Endothelial cell of umbilical vein (primary cell): ENCODE results near the gene DIAPH2. TPM values are rescaled to one million over a fixed set of nuclear protein-coding genes. Genes with fewer than 3 reads are reported as not detected.

Source experiments
- BruUV-seq: library from RNA; stranded (reverse); fragments of 400-500 nt; replicated peaks from 2 replicates; lab custom pipeline; 2021; lab: Mats Ljungman, UMichigan
- CTCF ChIA-PET: fragments of 300-600, 350-600 bp; sonication (Branson Sonifier 250); formaldehyde crosslinking; loops from one replicate; lab custom pipeline; 2021; ENCODE audit warnings: antibody characterized with exemption, inconsistent platforms; lab: Charles Lee
- POLR2A ChIA-PET: fragments of 300-600, 350-600 bp; sonication (Branson Sonifier 250); formaldehyde crosslinking; loops from one replicate; lab custom pipeline; 2021; ENCODE audit warnings: antibody characterized with exemption, inconsistent platforms; lab: Charles Lee
- DNase-seq: peaks from one replicate; pipeline ENCODE4 v3.0.0-alpha.2; 2011; ENCODE audit warnings: low read depth, low spot score
- FAIRE-seq: peaks from 2 replicates; lab custom pipeline; 2011; peaks lifted over from hg19 to GRCh38; lab: Jason Lieb, UNC
- H2AFZ ChIP-seq: 2 replicates; pipeline ENCODE4 v1.6.0; 2012; ENCODE audit warnings: low read depth, low read length, control low read depth, inconsistent platforms
- H3K27ac ChIP-seq: 2 replicates; pipeline ENCODE4 v1.5.1; 2011; ENCODE audit warnings: low read depth, mild to moderate bottlenecking, control low read depth, low read length, moderate library complexity; ENCODE audit not compliant: insufficient read depth
- H3K27me3 ChIP-seq, 2 experiments: 2 replicates each; pipeline versions ENCODE4 v1.6.0 to v1.6.1; 2011; ENCODE audit warnings: low read length in 2 of 2, mixed read lengths in 1 of 2; ENCODE audit not compliant: control insufficient read depth in 2 of 2, insufficient read depth in 2 of 2
- H3K36me3 ChIP-seq, 2 experiments: 2 replicates in 1 of 2; 3 replicates in 1 of 2; pipeline ENCODE4 v1.5.1; 2011; ENCODE audit warnings: low read length in 2 of 2, mild to moderate bottlenecking in 1 of 2, moderate library complexity in 1 of 2; ENCODE audit not compliant: control insufficient read depth in 2 of 2, insufficient read depth in 2 of 2; ENCODE audit errors: extremely low read depth in 1 of 2
- H3K4me1 ChIP-seq: 3 replicates; pipeline ENCODE4 v1.5.1; 2011; ENCODE audit warnings: mild to moderate bottlenecking, low read length; ENCODE audit not compliant: control insufficient read depth, insufficient read depth; ENCODE audit errors: extremely low read depth
- H3K4me2 ChIP-seq: 2 replicates; pipeline ENCODE4 v1.6.1; 2011; ENCODE audit warnings: low read length, control low read depth, mixed read lengths; ENCODE audit not compliant: insufficient read depth
- H3K4me3 ChIP-seq, 3 experiments: fragments of 200-600 bp in 1 of 3; sonication (generic), shearing (Covaris generic) in 1 of 3; replicated peaks in 1 of 3; 2 replicates each; pipeline ENCODE4 v1.5.1; 2011 to 2016; ENCODE audit warnings: control low read depth in 3 of 3, low read length in 3 of 3, mild to moderate bottlenecking in 2 of 3, inconsistent platforms in 1 of 3, low read depth in 1 of 3, moderate library complexity in 1 of 3; ENCODE audit not compliant: insufficient read depth in 1 of 3
- H3K79me2 ChIP-seq: 2 replicates; pipeline ENCODE4 v1.6.0; 2012; ENCODE audit warnings: low read length, inconsistent platforms; ENCODE audit not compliant: control insufficient read depth, insufficient read depth
- H3K9ac ChIP-seq: replicated peaks from 2 replicates; pipeline ENCODE3; 2011; ENCODE audit warnings: low read length, control low read depth; ENCODE audit not compliant: insufficient read depth; ENCODE audit errors: extremely low read depth
- H3K9me1 ChIP-seq: replicated peaks from 3 replicates; pipeline ENCODE4 v1.6.0; 2011; ENCODE audit warnings: mild to moderate bottlenecking, low read length; ENCODE audit not compliant: control insufficient read depth, insufficient read depth; ENCODE audit errors: extremely low read depth
- H3K9me3 ChIP-seq: replicated peaks from 2 replicates; pipeline ENCODE4 v1.5.1; 2012; ENCODE audit warnings: low read length, inconsistent platforms; ENCODE audit not compliant: control insufficient read depth, insufficient read depth
- H4K20me1 ChIP-seq: replicated peaks from 2 replicates; pipeline ENCODE3; 2011; ENCODE audit warnings: mild to moderate bottlenecking, low read length; ENCODE audit not compliant: control insufficient read depth, insufficient read depth; ENCODE audit errors: extremely low read depth
- CTCF ChIP-seq, 2 donors: IDR thresholded peaks; 1 replicate in 1 of 2; 2 replicates in 1 of 2; pipeline ENCODE4 v1.5.1; 2011; ENCODE audit warnings: low read length in 2 of 2, mild to moderate bottlenecking in 2 of 2, moderate library complexity in 2 of 2, control low read depth in 1 of 2, inconsistent platforms in 1 of 2, low read depth in 1 of 2; ENCODE audit not compliant: insufficient read depth in 1 of 2; ENCODE audit errors: extremely low read depth in 1 of 2
- EZH2 ChIP-seq: IDR thresholded peaks from 2 replicates; pipeline ENCODE4 v1.6.1; 2012; ENCODE audit warnings: borderline replicate concordance, low read depth, mild to moderate bottlenecking, moderate library complexity, low read length, inconsistent platforms; ENCODE audit not compliant: severe bottlenecking
- FOS ChIP-seq: IDR thresholded peaks from 2 replicates; pipeline ENCODE4 v1.6.1; 2011; ENCODE audit warnings: mild to moderate bottlenecking, low read length, moderate library complexity, borderline replicate concordance; ENCODE audit not compliant: insufficient read depth
- GATA2 ChIP-seq: IDR thresholded peaks from 2 replicates; pipeline ENCODE4 v1.7.0; 2011; ENCODE audit warnings: low read depth, mild to moderate bottlenecking, moderate library complexity, mixed read lengths, low read length; ENCODE audit not compliant: insufficient read length, insufficient read depth
- JUN ChIP-seq: IDR thresholded peaks from 2 replicates; pipeline ENCODE4 v1.6.1; 2011; ENCODE audit warnings: borderline replicate concordance, low read depth; ENCODE audit not compliant: insufficient read length, insufficient read depth
- MAX ChIP-seq: IDR thresholded peaks from 2 replicates; pipeline ENCODE4 v1.6.1; 2011; ENCODE audit not compliant: insufficient read depth, insufficient read length
- MYC ChIP-seq: IDR thresholded peaks from one replicate; pipeline ENCODE4 v1.6.1; 2011; ENCODE audit warnings: mild to moderate bottlenecking, low read depth, low read length
- POLR2A ChIP-seq: IDR thresholded peaks from 2 replicates; pipeline ENCODE4 v1.6.1; 2012; ENCODE audit warnings: low read depth, mild to moderate bottlenecking, control low read depth, low read length
- POLR2AphosphoS5 ChIP-seq: IDR thresholded peaks from 2 replicates; pipeline ENCODE4 v1.6.1; 2012; ENCODE audit warnings: low read depth, mild to moderate bottlenecking, control low read depth, low read length, moderate library complexity; ENCODE audit not compliant: insufficient read depth
- dilution Hi-C: fragments of 300-500 bp; cut with MboI; formaldehyde crosslinking; loops from one replicate; pipeline ENCODE4 v1.15.0; 2019; ENCODE audit warnings: low sequenced_read_pairs; ENCODE audit not compliant: extremely low pct_ligation_motif_present
- intact Hi-C: fragments of 100-400 bp; cut with micrococcal nuclease; formaldehyde crosslinking; loops from one replicate; pipeline ENCODE4 v1.10.0; 2022
- polyA plus RNA-seq, 4 experiments: library from polyadenylated mRNA; depleted of rRNA in 3 of 4; stranded (reverse) in 3 of 4; unstranded in 1 of 4; fragments of >200 nt; gene quantifications; 2 replicates each; pipeline versions ENCODE4 v1.2.1 to v1.2.3, GENCODE V29; 2011 to 2012; ENCODE audit warnings: missing spikeins in 1 of 4
- total RNA-seq: library from RNA; stranded (reverse); gene quantifications from 2 replicates; pipeline ENCODE4 v1.2.3, GENCODE V29; 2021

Gene DIAPH2
- total and polyA plus RNA-seq, 2 donors (not counting 3 experiments of a cell fraction or from before 2014, with no cell fraction given): 3.0 to 30.0 TPM

- Histone ChIP-seq H3K4me1 (no peaks in the 10 kb centered on the region), H3K9ac (no peak overlapping the region), H3K9me3 (no peaks in the 10 kb centered on the region), H3K36me3 (no peaks in the 10 kb centered on the region), H3K4me2 (no peak overlapping the region), H4K20me1 (no peaks in the 10 kb centered on the region), H3K27ac (no peak overlapping the region), H3K79me2 (no peaks in the 10 kb centered on the region), H3K9me1 (no peaks in the 10 kb centered on the region), H3K27me3 (no peaks in the 10 kb centered on the region), H2AFZ (no peak overlapping the region), H3K4me3 (no peak overlapping the region)
- no peak for DNase-seq
- FAIRE-seq: no peak
- intact Hi-C loops: loop anchor here (10.0 kb wide), 1 partner anchor 294 kb away; no protein-coding TSS in a partner anchor
- ChIA-PET POLR2A (no interaction called here), CTCF (no interaction called here)
- no TSS peak for BruUV-seq
- TF ChIP-seq GATA2 (no peak), CTCF (IDR thresholded peaks at IDR 0.05; ENCODE audit: extremely low read depth in 1 of 2, insufficient read depth in 1 of 2, low read depth in 1 of 2, low read length in 2 of 2) (no peak), EZH2 (no peak), POLR2AphosphoS5 (no peak), JUN (no peak), MYC (no peak), MAX (no peak), FOS (no peak), POLR2A (no peak)
- dilution Hi-C loops: no loop called here
Observed at GRCh38 chrX:97230948-97231347, 546.3 kb downstream of the DIAPH2 start.
